ENCODE results near the gene IGFBP6.

GRCh38 chr12:53103860-53104305, 6.4 kb downstream of the IGFBP6 start:
- TF ChIP-seq EZH2 (IDR thresholded peaks at IDR 0.05; ENCODE audit: borderline replicate concordance, insufficient read depth, low read depth, low read length, poor library complexity, severe bottlenecking) (no peak), CTCF (IDR thresholded peaks at IDR 0.05) (no peak)

Data from B cell (primary cell).